H1 (cell line): ENCODE measurements around the gene PLOD1.

Experiments used
- BRCA1 ChIP-seq: IDR thresholded peaks from 2 replicates; pipeline ENCODE4 v1.6.1; 2012; ENCODE audit warnings: low read depth, low read length, improper control_type of control experiment
- CHD2 ChIP-seq: IDR thresholded peaks from 2 replicates; pipeline ENCODE4 v1.6.1; 2012; ENCODE audit warnings: low read length, improper control_type of control experiment
- CREB1 ChIP-seq: IDR thresholded peaks from 2 replicates; pipeline ENCODE4 v1.6.1; 2012; ENCODE audit warnings: inconsistent platforms
- EP300 ChIP-seq, 2 experiments: IDR thresholded peaks; 1 replicate in 1 of 2; 2 replicates in 1 of 2; pipeline ENCODE4 v1.6.1; 2011 to 2012; ENCODE audit warnings: low read depth in 2 of 2, low read length in 2 of 2, mild to moderate bottlenecking in 2 of 2, borderline replicate concordance in 1 of 2, inconsistent platforms in 1 of 2, moderate library complexity in 1 of 2
- PHF8 ChIP-seq: fragments of 200-600 bp; sonication (generic); conservative IDR thresholded peaks from 2 replicates; pipeline ENCODE4 v1.7.1; 2012; ENCODE audit warnings: low read depth, mild to moderate bottlenecking, inconsistent platforms, low read length, moderate library complexity
- POLR2A ChIP-seq, 2 experiments: IDR thresholded peaks; 1 replicate in 1 of 2; 2 replicates in 1 of 2; pipeline ENCODE4 v1.6.1; 2011; ENCODE audit warnings: low read depth in 2 of 2, low read length in 2 of 2, mild to moderate bottlenecking in 2 of 2; ENCODE audit errors: control extremely low read depth in 1 of 2
- RAD21 ChIP-seq, 2 experiments: IDR thresholded peaks in 1 of 2; conservative IDR thresholded peaks in 1 of 2; 2 replicates each; pipeline ENCODE4 v1.6.1; 2011; ENCODE audit warnings: low read depth in 2 of 2, low read length in 2 of 2, improper control_type of control experiment in 1 of 2, inconsistent platforms in 1 of 2, mild to moderate bottlenecking in 1 of 2, moderate library complexity in 1 of 2
- SIN3A ChIP-seq, 2 experiments: IDR thresholded peaks in 1 of 2; conservative IDR thresholded peaks in 1 of 2; 2 replicates each; pipeline ENCODE4 v1.6.1; 2011 to 2012; ENCODE audit warnings: low read length in 2 of 2, improper control_type of control experiment in 1 of 2, low read depth in 1 of 2, mild to moderate bottlenecking in 1 of 2
- SUZ12 ChIP-seq: fragments of 200-600 bp; sonication (generic); IDR thresholded peaks from 2 replicates; pipeline ENCODE4 v1.6.1; 2012; ENCODE audit warnings: mild to moderate bottlenecking, inconsistent platforms, low read length, moderate library complexity, mixed read lengths
- YY1 ChIP-seq: IDR thresholded peaks from 2 replicates; pipeline ENCODE4 v1.6.1; 2011; ENCODE audit warnings: low read depth, mild to moderate bottlenecking, low read length
- TF ChIP-seq, protein P1 (sequence below), 3 experiments: IDR thresholded peaks; 1 replicate in 2 of 3; 2 replicates in 1 of 3; pipeline versions ENCODE4 v1.5.1 to v1.6.1; 2011; ENCODE audit warnings: low read length in 3 of 3, mild to moderate bottlenecking in 3 of 3, inconsistent platforms in 2 of 3, low read depth in 1 of 3, moderate library complexity in 1 of 3; ENCODE audit not compliant: insufficient read depth in 1 of 3; ENCODE audit errors: control extremely low read depth in 1 of 3
- TF ChIP-seq, protein P2 (sequence below): IDR thresholded peaks from 2 replicates; pipeline ENCODE4 v1.6.1; 2012; ENCODE audit warnings: inconsistent platforms

- TF ChIP-seq SIN3A (conservative IDR thresholded peaks at IDR 0.05 in 1 of 2, IDR thresholded peaks at IDR 0.05 in 1 of 2; ENCODE audit: low read depth in 1 of 2, low read length in 2 of 2), result no peak
- TF ChIP-seq EP300 (IDR thresholded peaks at IDR 0.05; ENCODE audit: borderline replicate concordance in 1 of 2, low read depth in 2 of 2, low read length in 2 of 2), result no peak
- TF ChIP-seq, protein P1, sequence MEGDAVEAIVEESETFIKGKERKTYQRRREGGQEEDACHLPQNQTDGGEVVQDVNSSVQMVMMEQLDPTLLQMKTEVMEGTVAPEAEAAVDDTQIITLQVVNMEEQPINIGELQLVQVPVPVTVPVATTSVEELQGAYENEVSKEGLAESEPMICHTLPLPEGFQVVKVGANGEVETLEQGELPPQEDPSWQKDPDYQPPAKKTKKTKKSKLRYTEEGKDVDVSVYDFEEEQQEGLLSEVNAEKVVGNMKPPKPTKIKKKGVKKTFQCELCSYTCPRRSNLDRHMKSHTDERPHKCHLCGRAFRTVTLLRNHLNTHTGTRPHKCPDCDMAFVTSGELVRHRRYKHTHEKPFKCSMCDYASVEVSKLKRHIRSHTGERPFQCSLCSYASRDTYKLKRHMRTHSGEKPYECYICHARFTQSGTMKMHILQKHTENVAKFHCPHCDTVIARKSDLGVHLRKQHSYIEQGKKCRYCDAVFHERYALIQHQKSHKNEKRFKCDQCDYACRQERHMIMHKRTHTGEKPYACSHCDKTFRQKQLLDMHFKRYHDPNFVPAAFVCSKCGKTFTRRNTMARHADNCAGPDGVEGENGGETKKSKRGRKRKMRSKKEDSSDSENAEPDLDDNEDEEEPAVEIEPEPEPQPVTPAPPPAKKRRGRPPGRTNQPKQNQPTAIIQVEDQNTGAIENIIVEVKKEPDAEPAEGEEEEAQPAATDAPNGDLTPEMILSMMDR (IDR thresholded peaks at IDR 0.05; ENCODE audit: control extremely low read depth in 1 of 3, insufficient read depth in 1 of 3, low read depth in 1 of 3, low read length in 3 of 3), result peak; percentile 30 to 79 (median 74)
- TF ChIP-seq POLR2A (IDR thresholded peaks at IDR 0.05; ENCODE audit: control extremely low read depth in 1 of 2, low read depth in 2 of 2, low read length in 2 of 2), result no peak
- no peak for TF ChIP-seq BRCA1
- TF ChIP-seq YY1, result no peak
- TF ChIP-seq SUZ12, result no peak
- TF ChIP-seq, protein P2, sequence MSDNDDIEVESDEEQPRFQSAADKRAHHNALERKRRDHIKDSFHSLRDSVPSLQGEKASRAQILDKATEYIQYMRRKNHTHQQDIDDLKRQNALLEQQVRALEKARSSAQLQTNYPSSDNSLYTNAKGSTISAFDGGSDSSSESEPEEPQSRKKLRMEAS, result no peak
- no peak for TF ChIP-seq CHD2
- TF ChIP-seq PHF8, result no peak
- TF ChIP-seq CREB1, result no peak
- peak; percentile 51 to 64 for TF ChIP-seq RAD21 (IDR thresholded peaks at IDR 0.05 in 1 of 2, conservative IDR thresholded peaks at IDR 0.05 in 1 of 2; ENCODE audit: low read depth in 2 of 2, low read length in 2 of 2)
Measured at GRCh38 chr1:12001249-12001917, 66.9 kb downstream of the PLOD1 start.
